NB4 (cell line): ENCODE results near the gene FER.

ENCODE experiments used
- MAX ChIP-seq: IDR thresholded peaks from 2 replicates; pipeline ENCODE4 v1.6.1; 2011; ENCODE audit warnings: low read depth, low read length
- MYC ChIP-seq: IDR thresholded peaks from 2 replicates; pipeline ENCODE4 v1.6.1; 2011; ENCODE audit warnings: low read depth, low read length
- POLR2A ChIP-seq: IDR thresholded peaks from 2 replicates; pipeline ENCODE4 v1.6.1; 2011; ENCODE audit warnings: mild to moderate bottlenecking; ENCODE audit not compliant: insufficient read length; ENCODE audit errors: extremely low read depth
- TF ChIP-seq, protein P1 (sequence below): IDR thresholded peaks from one replicate; pipeline ENCODE4 v1.5.1; 2012; ENCODE audit warnings: low read depth, low read length

DNA sequence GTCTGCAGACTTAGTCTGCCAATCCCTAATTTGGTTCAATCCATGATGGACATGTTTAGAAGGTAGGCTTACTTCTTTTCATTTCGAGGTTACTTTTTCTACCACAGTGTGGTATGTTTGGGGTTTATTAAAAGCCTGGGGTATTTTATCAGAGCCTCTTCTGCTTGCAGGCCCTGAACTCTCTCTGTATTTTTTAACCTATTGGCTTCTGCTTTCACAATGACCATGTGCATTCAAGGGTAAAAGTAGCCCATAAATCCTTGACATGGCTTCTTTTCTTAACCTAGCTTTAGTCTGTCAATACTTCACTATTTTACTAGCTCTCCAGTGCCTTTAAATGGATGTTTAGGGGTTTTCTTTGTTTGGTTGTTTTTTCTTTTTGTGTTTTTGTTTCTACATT is 286.6 kb downstream of the FER start:
- TF ChIP-seq POLR2A (no peak), MYC (no peak), MAX (no peak)
- TF ChIP-seq, protein P1, sequence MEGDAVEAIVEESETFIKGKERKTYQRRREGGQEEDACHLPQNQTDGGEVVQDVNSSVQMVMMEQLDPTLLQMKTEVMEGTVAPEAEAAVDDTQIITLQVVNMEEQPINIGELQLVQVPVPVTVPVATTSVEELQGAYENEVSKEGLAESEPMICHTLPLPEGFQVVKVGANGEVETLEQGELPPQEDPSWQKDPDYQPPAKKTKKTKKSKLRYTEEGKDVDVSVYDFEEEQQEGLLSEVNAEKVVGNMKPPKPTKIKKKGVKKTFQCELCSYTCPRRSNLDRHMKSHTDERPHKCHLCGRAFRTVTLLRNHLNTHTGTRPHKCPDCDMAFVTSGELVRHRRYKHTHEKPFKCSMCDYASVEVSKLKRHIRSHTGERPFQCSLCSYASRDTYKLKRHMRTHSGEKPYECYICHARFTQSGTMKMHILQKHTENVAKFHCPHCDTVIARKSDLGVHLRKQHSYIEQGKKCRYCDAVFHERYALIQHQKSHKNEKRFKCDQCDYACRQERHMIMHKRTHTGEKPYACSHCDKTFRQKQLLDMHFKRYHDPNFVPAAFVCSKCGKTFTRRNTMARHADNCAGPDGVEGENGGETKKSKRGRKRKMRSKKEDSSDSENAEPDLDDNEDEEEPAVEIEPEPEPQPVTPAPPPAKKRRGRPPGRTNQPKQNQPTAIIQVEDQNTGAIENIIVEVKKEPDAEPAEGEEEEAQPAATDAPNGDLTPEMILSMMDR, result no peak
